ENCODE results near the gene RPL19.

RPL19 gene

GRCh38 chr17:39205112-39205526 is 5.0 kb downstream of the RPL19 start:
- peaks cover 29% of the 10 kb centered on the region for H3K36me3 Mint-ChIP-seq
- peak overlapping the region; percentile 76 for H3K27ac Mint-ChIP-seq
- peaks cover 53% of the 10 kb centered on the region for H3K4me1 Mint-ChIP-seq
- no peaks in the 10 kb centered on the region for H3K9me3 Mint-ChIP-seq
- H3K4me3 Mint-ChIP-seq, result no peak overlapping the region
- H3K27me3 Mint-ChIP-seq, result no peaks in the 10 kb centered on the region

- Mint-ChIP-seq H3K4me3 (peak overlapping the region; percentile 11), H3K27ac (no peak overlapping the region), H3K27me3 (no peaks in the 10 kb centered on the region)
Measured at GRCh38 chr17:39208136-39208535, 8.1 kb downstream of the RPL19 start.

GRCh38 chr17:39208893-39209292 is 8.8 kb downstream of the RPL19 start:
- H3K9me3 Mint-ChIP-seq, result no peaks in the 10 kb centered on the region
- peak overlapping the region; percentile 30 for H3K4me3 Mint-ChIP-seq
- peaks cover 37% of the 10 kb centered on the region for H3K4me1 Mint-ChIP-seq
- peak overlapping the region; percentile 30 for H3K27ac Mint-ChIP-seq
- peaks cover 5% of the 10 kb centered on the region for H3K36me3 Mint-ChIP-seq
- H3K27me3 Mint-ChIP-seq, result no peaks in the 10 kb centered on the region

More at GRCh38 chr17:39208136-39208535, 8.1 kb downstream of the RPL19 start:
- peaks cover 9% of the 10 kb centered on the region for H3K36me3 Mint-ChIP-seq
- no peaks in the 10 kb centered on the region for H3K9me3 Mint-ChIP-seq
- peaks cover 44% of the 10 kb centered on the region for H3K4me1 Mint-ChIP-seq

- H3K36me3 Mint-ChIP-seq, result peaks cover 3% of the 10 kb centered on the region
- H3K27ac Mint-ChIP-seq, result peak overlapping the region; percentile 51
- H3K4me1 Mint-ChIP-seq, result peaks cover 34% of the 10 kb centered on the region
- no peaks in the 10 kb centered on the region for H3K9me3 Mint-ChIP-seq
- no peaks in the 10 kb centered on the region for H3K27me3 Mint-ChIP-seq
- peak overlapping the region; percentile 30 for H3K4me3 Mint-ChIP-seq
Measured at GRCh38 chr17:39209317-39210092, 9.4 kb downstream of the RPL19 start.

GRCh38 chr17:39210093-39210434 is 10.0 kb downstream of the RPL19 start:
- no peak overlapping the region for H3K27ac Mint-ChIP-seq
- peaks cover 34% of the 10 kb centered on the region for H3K4me1 Mint-ChIP-seq
- no peaks in the 10 kb centered on the region for H3K9me3 Mint-ChIP-seq
- peak overlapping the region; percentile 30 for H3K4me3 Mint-ChIP-seq
- no peaks in the 10 kb centered on the region for H3K36me3 Mint-ChIP-seq
- H3K27me3 Mint-ChIP-seq, result no peaks in the 10 kb centered on the region

GRCh38 chr17:39212195-39212810 is 12.2 kb downstream of the RPL19 start:
- H3K4me3 Mint-ChIP-seq, result no peak overlapping the region
- H3K27me3 Mint-ChIP-seq, result no peaks in the 10 kb centered on the region
- H3K27ac Mint-ChIP-seq, result no peak overlapping the region
- no peaks in the 10 kb centered on the region for H3K36me3 Mint-ChIP-seq
- H3K9me3 Mint-ChIP-seq, result no peaks in the 10 kb centered on the region
- H3K4me1 Mint-ChIP-seq, result peaks cover 24% of the 10 kb centered on the region

GRCh38 chr17:39212841-39213480 is 12.9 kb downstream of the RPL19 start:
- no peak overlapping the region for H3K27ac Mint-ChIP-seq
- no peaks in the 10 kb centered on the region for H3K27me3 Mint-ChIP-seq
- peaks cover 20% of the 10 kb centered on the region for H3K4me1 Mint-ChIP-seq

GRCh38 chr17:39213852-39214251 is 13.8 kb downstream of the RPL19 start:
- H3K4me3 Mint-ChIP-seq, result no peak overlapping the region
- no peaks in the 10 kb centered on the region for H3K9me3 Mint-ChIP-seq
- peaks cover 11% of the 10 kb centered on the region for H3K4me1 Mint-ChIP-seq
- H3K27ac Mint-ChIP-seq, result no peak overlapping the region
- no peaks in the 10 kb centered on the region for H3K36me3 Mint-ChIP-seq
- no peaks in the 10 kb centered on the region for H3K27me3 Mint-ChIP-seq

More at GRCh38 chr17:39212841-39213480, 12.9 kb downstream of the RPL19 start:
- no peak overlapping the region for H3K4me3 Mint-ChIP-seq
- H3K9me3 Mint-ChIP-seq, result no peaks in the 10 kb centered on the region
- no peaks in the 10 kb centered on the region for H3K36me3 Mint-ChIP-seq

- Mint-ChIP-seq H3K27me3 (peaks cover 3% of the 10 kb centered on the region), H3K27ac (no peak overlapping the region), H3K9me3 (no peaks in the 10 kb centered on the region), H3K36me3 (no peaks in the 10 kb centered on the region), H3K4me1 (no peaks in the 10 kb centered on the region), H3K4me3 (no peak overlapping the region)
Measured at GRCh38 chr17:39217734-39218369, 17.8 kb downstream of the RPL19 start.

- Mint-ChIP-seq H3K9me3 (no peaks in the 10 kb centered on the region), H3K4me1 (no peaks in the 10 kb centered on the region), H3K4me3 (no peak overlapping the region), H3K27ac (no peak overlapping the region), H3K36me3 (no peaks in the 10 kb centered on the region), H3K27me3 (peaks cover 5% of the 10 kb centered on the region)
Measured at GRCh38 chr17:39218906-39219305, 18.8 kb downstream of the RPL19 start.

- Mint-ChIP-seq H3K27me3 (peaks cover 5% of the 10 kb centered on the region), H3K27ac (no peak overlapping the region), H3K36me3 (no peaks in the 10 kb centered on the region)
Measured at GRCh38 chr17:39219647-39220154, 19.6 kb downstream of the RPL19 start.

GRCh38 chr17:39221572-39221971 is 21.5 kb downstream of the RPL19 start:
- peaks cover 12% of the 10 kb centered on the region for H3K27me3 Mint-ChIP-seq

More at GRCh38 chr17:39219647-39220154, 19.6 kb downstream of the RPL19 start:
- no peaks in the 10 kb centered on the region for H3K4me1 Mint-ChIP-seq
- no peak overlapping the region for H3K4me3 Mint-ChIP-seq
- no peaks in the 10 kb centered on the region for H3K9me3 Mint-ChIP-seq

GRCh38 chr17:39222151-39222550 is 22.1 kb downstream of the RPL19 start:
- H3K27me3 Mint-ChIP-seq, result peaks cover 12% of the 10 kb centered on the region
- H3K27ac Mint-ChIP-seq, result no peak overlapping the region
- H3K9me3 Mint-ChIP-seq, result no peaks in the 10 kb centered on the region
- no peaks in the 10 kb centered on the region for H3K36me3 Mint-ChIP-seq
- peaks cover 6% of the 10 kb centered on the region for H3K4me1 Mint-ChIP-seq
- H3K4me3 Mint-ChIP-seq, result no peak overlapping the region

More at GRCh38 chr17:39221572-39221971, 21.5 kb downstream of the RPL19 start:
- Mint-ChIP-seq H3K27ac (no peak overlapping the region), H3K36me3 (no peaks in the 10 kb centered on the region), H3K4me3 (no peak overlapping the region), H3K4me1 (peaks cover 6% of the 10 kb centered on the region), H3K9me3 (no peaks in the 10 kb centered on the region)

- H3K9me3 Mint-ChIP-seq, result no peaks in the 10 kb centered on the region
- peaks cover 17% of the 10 kb centered on the region for H3K27me3 Mint-ChIP-seq
- H3K4me1 Mint-ChIP-seq, result peaks cover 6% of the 10 kb centered on the region
- H3K4me3 Mint-ChIP-seq, result peak overlapping the region; percentile 60
- no peak overlapping the region for H3K27ac Mint-ChIP-seq
- H3K36me3 Mint-ChIP-seq, result no peaks in the 10 kb centered on the region
Measured at GRCh38 chr17:39222866-39223834, 23.1 kb downstream of the RPL19 start.

Measured in activated naive CD4-positive, alpha-beta T cell treated with anti-CD3 and anti-CD28 coated beads, Interleukin-2, amount 50 U/mL, for 24 hours (primary cell).